GM04503 (cell line): ENCODE measurements around the gene PML.
A peak's percentile ranks its signal among the peaks of the same experiment; 100 is the strongest.
"Not testable (repeated sequence)": the region's sequence is repeated elsewhere in the genome, so short reads cannot be mapped to it uniquely, and the experiment has no call there.

ENCODE experiments used
- DNase-seq: peaks from one replicate; pipeline ENCODE4 v3.0.0-alpha.2; 2012; ENCODE audit warnings: low read depth

The PML gene

GRCh38 chr15:73957785-73958184 is 36.7 kb upstream of the PML start:
- DNase-seq: no peak

GRCh38 chr15:73959012-73959581 is 35.4 kb upstream of the PML start:
- DNase-seq: no peak

- DNase-seq: no peak
Measured at GRCh38 chr15:73959801-73960200, 34.7 kb upstream of the PML start.

GRCh38 chr15:73960472-73961070 is 33.9 kb upstream of the PML start:
- DNase-seq: not testable (repeated sequence)

GRCh38 chr15:73962433-73962832 is 32.1 kb upstream of the PML start:
- DNase-seq: no peak

GRCh38 chr15:73964736-73965093 is 29.8 kb upstream of the PML start:
- no peak for DNase-seq

GRCh38 chr15:73965094-73965757 is 29.3 kb upstream of the PML start:
- DNase-seq: no peak

GRCh38 chr15:73965758-73966113 is 28.8 kb upstream of the PML start:
- no peak for DNase-seq

GRCh38 chr15:73968461-73968860 is 26.1 kb upstream of the PML start:
- no peak for DNase-seq

- DNase-seq: no peak
Measured at GRCh38 chr15:73969151-73969759, 25.3 kb upstream of the PML start.

GRCh38 chr15:73972984-73973682 is 21.4 kb upstream of the PML start:
- no peak for DNase-seq

GRCh38 chr15:73973683-73974200 is 20.8 kb upstream of the PML start:
- not testable (repeated sequence) for DNase-seq

GRCh38 chr15:73975440-73976125 is 18.9 kb upstream of the PML start:
- not testable (repeated sequence) for DNase-seq

GRCh38 chr15:73978896-73979295 is 15.6 kb upstream of the PML start:
- no peak for DNase-seq

- DNase-seq: no peak
Measured at GRCh38 chr15:73979636-73980035, 14.9 kb upstream of the PML start.

GRCh38 chr15:73981761-73982221 is 12.7 kb upstream of the PML start:
- no peak for DNase-seq

GRCh38 chr15:73982222-73982962 is 12.1 kb upstream of the PML start:
- peak; percentile 83 for DNase-seq

- DNase-seq: peak; percentile 48
Measured at GRCh38 chr15:73983211-73983727, 11.2 kb upstream of the PML start.

GRCh38 chr15:73983773-73984172 is 10.7 kb upstream of the PML start:
- DNase-seq: no peak

GRCh38 chr15:73984208-73984979 is 10.1 kb upstream of the PML start:
- no peak for DNase-seq
